ENCODE measurements around the gene C11orf52. TPM values are rescaled to one million over a fixed set of nuclear protein-coding genes. Genes with fewer than 3 reads are reported as not detected.

The C11orf52 gene
- total and polyA plus RNA-seq, 2 of the 13 experiments (the other 11 are each of a cell fraction or from before 2014, with no cell fraction given), result 7.4 to 11.0 TPM

DNA sequence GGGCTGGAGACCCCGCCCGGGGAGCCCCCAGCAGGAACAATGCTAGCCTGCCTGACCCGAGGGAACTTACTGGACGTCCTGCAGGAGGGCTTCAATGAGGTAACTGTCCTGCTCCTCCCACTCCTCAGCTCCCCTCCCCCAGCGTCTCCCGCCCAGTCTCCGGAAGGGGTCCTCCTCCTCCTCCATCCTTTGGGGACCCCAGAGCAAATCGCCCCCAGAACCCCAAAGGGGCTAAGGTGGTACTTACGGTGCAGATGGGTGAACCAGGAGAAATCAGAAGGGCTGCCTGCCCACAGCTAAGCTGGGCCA is 18.7 kb downstream of the C11orf52 start (continued):
- TF ChIP-seq ZNF704 (CRISPR knock-in tag; IDR thresholded peaks at IDR 0.05; ENCODE audit: borderline replicate concordance), result no peak
- TF ChIP-seq, protein P1, sequence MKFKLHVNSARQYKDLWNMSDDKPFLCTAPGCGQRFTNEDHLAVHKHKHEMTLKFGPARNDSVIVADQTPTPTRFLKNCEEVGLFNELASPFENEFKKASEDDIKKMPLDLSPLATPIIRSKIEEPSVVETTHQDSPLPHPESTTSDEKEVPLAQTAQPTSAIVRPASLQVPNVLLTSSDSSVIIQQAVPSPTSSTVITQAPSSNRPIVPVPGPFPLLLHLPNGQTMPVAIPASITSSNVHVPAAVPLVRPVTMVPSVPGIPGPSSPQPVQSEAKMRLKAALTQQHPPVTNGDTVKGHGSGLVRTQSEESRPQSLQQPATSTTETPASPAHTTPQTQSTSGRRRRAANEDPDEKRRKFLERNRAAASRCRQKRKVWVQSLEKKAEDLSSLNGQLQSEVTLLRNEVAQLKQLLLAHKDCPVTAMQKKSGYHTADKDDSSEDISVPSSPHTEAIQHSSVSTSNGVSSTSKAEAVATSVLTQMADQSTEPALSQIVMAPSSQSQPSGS (CRISPR knock-in tag; IDR thresholded peaks at IDR 0.05), result no peak
- 0 out of 2 replicates have a peak, but pooled peaks have one; percentile 12 for TF ChIP-seq ZNF619 (CRISPR knock-in tag; IDR thresholded peaks at IDR 0.05)
- TF ChIP-seq HOXA7 (CRISPR knock-in tag; IDR thresholded peaks at IDR 0.05), result no peak
- no peak for TF ChIP-seq ZNF143 (CRISPR knock-in tag; IDR thresholded peaks at IDR 0.05)
- TF ChIP-seq CENPX (CRISPR knock-in tag; IDR thresholded peaks at IDR 0.05), result no peak
- TF ChIP-seq ZIK1 (CRISPR knock-in tag; IDR thresholded peaks at IDR 0.05; ENCODE audit: borderline replicate concordance, low read depth), result no peak
- TF ChIP-seq REXO4 (CRISPR knock-in tag; IDR thresholded peaks at IDR 0.05; ENCODE audit: borderline replicate concordance), result no peak
- TF ChIP-seq ZBTB21 (CRISPR knock-in tag; IDR thresholded peaks at IDR 0.05), result no peak
- no peak for TF ChIP-seq ZNF3 (CRISPR knock-in tag; IDR thresholded peaks at IDR 0.05)
- no peak for TF ChIP-seq ZNF12 (CRISPR knock-in tag; IDR thresholded peaks at IDR 0.05)
- no peak for TF ChIP-seq ZNF883 (CRISPR knock-in tag; IDR thresholded peaks at IDR 0.05; ENCODE audit: not compliant biosample characterization)
- TF ChIP-seq, protein P2, sequence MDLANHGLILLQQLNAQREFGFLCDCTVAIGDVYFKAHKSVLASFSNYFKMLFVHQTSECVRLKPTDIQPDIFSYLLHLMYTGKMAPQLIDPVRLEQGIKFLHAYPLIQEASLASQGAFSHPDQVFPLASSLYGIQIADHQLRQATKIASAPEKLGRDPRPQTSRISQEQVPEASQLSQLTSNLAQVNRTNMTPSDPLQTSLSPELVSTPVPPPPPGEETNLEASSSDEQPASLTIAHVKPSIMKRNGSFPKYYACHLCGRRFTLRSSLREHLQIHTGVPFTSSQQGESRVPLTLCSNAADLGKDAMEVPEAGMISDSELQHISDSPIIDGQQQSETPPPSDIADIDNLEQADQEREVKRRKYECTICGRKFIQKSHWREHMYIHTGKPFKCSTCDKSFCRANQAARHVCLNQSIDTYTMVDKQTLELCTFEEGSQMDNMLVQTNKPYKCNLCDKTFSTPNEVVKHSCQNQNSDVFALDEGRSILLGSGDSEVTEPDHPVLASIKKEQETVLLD (CRISPR knock-in tag; IDR thresholded peaks at IDR 0.05; ENCODE audit: low read depth), result no peak
- TF ChIP-seq POGZ (CRISPR knock-in tag; IDR thresholded peaks at IDR 0.05), result no peak
- no peak for TF ChIP-seq KLF9 (CRISPR knock-in tag; IDR thresholded peaks at IDR 0.05; ENCODE audit: low read depth)
- no peak for TF ChIP-seq HNRNPUL1 (IDR thresholded peaks at IDR 0.05; ENCODE audit: low read depth, low read length)
- no peak for TF ChIP-seq DR1 (CRISPR knock-in tag; IDR thresholded peaks at IDR 0.05)
- 0 out of 2 replicates have a peak, but pooled peaks have one; percentile 0 for TF ChIP-seq ZNF766 (CRISPR knock-in tag; IDR thresholded peaks at IDR 0.05; ENCODE audit: borderline replicate concordance)
- TF ChIP-seq ZNF292 (CRISPR knock-in tag; IDR thresholded peaks at IDR 0.05; ENCODE audit: borderline replicate concordance, low read depth), result no peak
- TF ChIP-seq, protein P3, sequence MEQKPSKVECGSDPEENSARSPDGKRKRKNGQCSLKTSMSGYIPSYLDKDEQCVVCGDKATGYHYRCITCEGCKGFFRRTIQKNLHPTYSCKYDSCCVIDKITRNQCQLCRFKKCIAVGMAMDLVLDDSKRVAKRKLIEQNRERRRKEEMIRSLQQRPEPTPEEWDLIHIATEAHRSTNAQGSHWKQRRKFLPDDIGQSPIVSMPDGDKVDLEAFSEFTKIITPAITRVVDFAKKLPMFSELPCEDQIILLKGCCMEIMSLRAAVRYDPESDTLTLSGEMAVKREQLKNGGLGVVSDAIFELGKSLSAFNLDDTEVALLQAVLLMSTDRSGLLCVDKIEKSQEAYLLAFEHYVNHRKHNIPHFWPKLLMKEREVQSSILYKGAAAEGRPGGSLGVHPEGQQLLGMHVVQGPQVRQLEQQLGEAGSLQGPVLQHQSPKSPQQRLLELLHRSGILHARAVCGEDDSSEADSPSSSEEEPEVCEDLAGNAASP (CRISPR knock-in tag; IDR thresholded peaks at IDR 0.05; ENCODE audit: borderline replicate concordance), result no peak
- no peak for TF ChIP-seq ZBTB7B (CRISPR knock-in tag; IDR thresholded peaks at IDR 0.05)
